Psoas muscle (tissue), 8 donors: ENCODE results near the gene RTL10. TPM values are rescaled to one million over a fixed set of nuclear protein-coding genes. Genes with fewer than 3 reads are reported as not detected.

ENCODE experiments used
- ATAC-seq, 4 donors: fragments of 200-7000 bp; cut with Tn5 transposase; one replicate each; pipeline ENCODE4 v1.9.1; 2020; ENCODE audit warnings: moderate library complexity in 3 of 4, mild to moderate bottlenecking in 2 of 4
- DNase-seq, 2 donors: peaks; one replicate each; pipeline ENCODE4 v3.0.0-alpha.2; 2020
- H3K27ac ChIP-seq: fragments of 200-600 bp; one replicate; pipeline ENCODE4 v1.8.0; 2022
- H3K27me3 ChIP-seq, 3 donors: fragments of 200-600 bp in 1 of 3; one replicate each; pipeline versions ENCODE4 v1.6.1 to v1.8.0; 2013 to 2022; ENCODE audit warnings: low read length in 2 of 3, mild to moderate bottlenecking in 2 of 3, moderate library complexity in 1 of 3; ENCODE audit not compliant: insufficient read depth in 3 of 3
- H3K36me3 ChIP-seq, 2 donors: fragments of 200-600 bp in 1 of 2; one replicate each; pipeline versions ENCODE4 v1.6.1 to v1.8.0; 2013 to 2022; ENCODE audit warnings: low read depth in 1 of 2, mild to moderate bottlenecking in 1 of 2, moderate library complexity in 1 of 2; ENCODE audit not compliant: insufficient read depth in 1 of 2
- H3K4me1 ChIP-seq: fragments of 200-600 bp; one replicate; pipeline ENCODE4 v1.8.0; 2022
- H3K4me3 ChIP-seq: fragments of 200-600 bp; one replicate; pipeline ENCODE4 v1.8.0; 2022; ENCODE audit warnings: mild to moderate bottlenecking
- H3K9me3 ChIP-seq: fragments of 200-600 bp; one replicate; pipeline ENCODE4 v1.8.0; 2022
- WGBS, 3 donors: extraction: QIAGEN DNeasy Blood & Tissue Kit; methylation state at CpG; one replicate each; pipeline versions ENCODE4 v1.1.6 to v1.1.7; 2013; 5-methylcytosine and 5-hydroxymethylcytosine counted together
- intact Hi-C, 2 donors: fragments of 100-400 bp; cut with DNase I; formaldehyde crosslinking; loops; one replicate each; pipeline versions ENCODE4 v1.11.0 to v1.14.2; 2022
- polyA plus RNA-seq, 3 donors: library from polyadenylated mRNA; stranded (reverse); fragments of 200-250 nt; gene quantifications; one replicate each; pipeline ENCODE4 v1.2.3, GENCODE V29; 2013
- total RNA-seq, 4 donors: library from RNA; stranded (reverse); fragmentation: NEBNext Ultra II Directional in 2 of 4; extraction: Animal tissue kit (Norgen Biotek cat#: 25700) in 2 of 4; gene quantifications; one replicate each; pipeline versions ENCODE4 v1.2.1 to v1.2.4, GENCODE V29; 2021 to 2023
- TF ChIP-seq, protein P1 (sequence below): fragments of 200-600 bp; IDR thresholded peaks from one replicate; pipeline ENCODE4 v1.8.0; 2022; ENCODE audit warnings: antibody characterized with exemption
- donor health status: healthy with polysubstance abuse.
- donor health status: DM: no; HTN: no; CAD: no; lungs with moderate emphysema.
- donor health status: Bipolar disorder and iron deficiency.
- donor health status: healthy.
- donor health status: DM: yes; HTN: yes; CAD: no.
- donor health status: DM: no; HTN: no; CAD: no.
- donor health status: DM: no; HTN: no; CAD: no.
- donor health status: DM: yes; HTN: yes; CAD: no.

RTL10 gene
- total and polyA plus RNA-seq, 7 donors: 5.3 to 9.7 (median 7.9) TPM

DNA sequence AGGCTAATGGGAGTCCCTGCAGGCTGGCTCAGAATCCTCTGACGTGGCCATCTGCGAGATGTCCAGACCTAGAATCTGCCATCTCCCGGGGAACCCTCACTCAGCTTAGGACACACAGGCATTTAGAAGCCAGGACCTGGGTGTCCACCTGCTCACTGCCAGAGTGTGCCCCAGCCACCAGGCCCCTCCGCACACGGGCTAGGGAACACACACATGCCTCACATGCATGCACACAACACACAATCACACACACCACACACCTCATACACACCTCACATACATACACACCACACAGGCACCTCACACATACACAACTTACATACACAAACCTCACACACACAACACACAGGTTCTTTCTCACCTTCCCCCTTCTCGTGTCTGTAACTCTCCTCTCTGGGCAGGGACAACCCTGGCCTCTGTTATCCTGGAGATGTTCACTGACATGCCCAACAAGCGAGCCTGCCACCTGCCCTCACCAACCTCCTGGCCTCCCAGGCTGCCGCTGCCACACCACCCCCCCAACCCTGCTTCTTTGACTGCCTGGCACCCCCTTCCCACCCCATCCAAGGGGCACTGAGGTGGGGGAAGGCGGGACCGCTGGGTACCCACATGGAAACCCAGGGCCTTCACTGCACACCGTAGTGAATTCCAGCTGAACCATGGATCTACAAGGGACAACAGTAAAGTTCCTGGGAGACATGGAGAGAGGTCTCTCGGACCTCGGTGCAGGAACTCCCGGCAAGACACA, 38.1 kb downstream of the RTL10 start:
- WGBS, 3 donors: 89 to 92% (median 91%) methylated on average over 14 of the region's 14 CpGs
- ATAC-seq (no peak), DNase-seq (no peak)
- intact Hi-C loops: no loop called here
- no peak overlapping the region for H3K27ac ChIP-seq
- H3K9me3 ChIP-seq: no peaks in the 10 kb centered on the region
- TF ChIP-seq, protein P1, sequence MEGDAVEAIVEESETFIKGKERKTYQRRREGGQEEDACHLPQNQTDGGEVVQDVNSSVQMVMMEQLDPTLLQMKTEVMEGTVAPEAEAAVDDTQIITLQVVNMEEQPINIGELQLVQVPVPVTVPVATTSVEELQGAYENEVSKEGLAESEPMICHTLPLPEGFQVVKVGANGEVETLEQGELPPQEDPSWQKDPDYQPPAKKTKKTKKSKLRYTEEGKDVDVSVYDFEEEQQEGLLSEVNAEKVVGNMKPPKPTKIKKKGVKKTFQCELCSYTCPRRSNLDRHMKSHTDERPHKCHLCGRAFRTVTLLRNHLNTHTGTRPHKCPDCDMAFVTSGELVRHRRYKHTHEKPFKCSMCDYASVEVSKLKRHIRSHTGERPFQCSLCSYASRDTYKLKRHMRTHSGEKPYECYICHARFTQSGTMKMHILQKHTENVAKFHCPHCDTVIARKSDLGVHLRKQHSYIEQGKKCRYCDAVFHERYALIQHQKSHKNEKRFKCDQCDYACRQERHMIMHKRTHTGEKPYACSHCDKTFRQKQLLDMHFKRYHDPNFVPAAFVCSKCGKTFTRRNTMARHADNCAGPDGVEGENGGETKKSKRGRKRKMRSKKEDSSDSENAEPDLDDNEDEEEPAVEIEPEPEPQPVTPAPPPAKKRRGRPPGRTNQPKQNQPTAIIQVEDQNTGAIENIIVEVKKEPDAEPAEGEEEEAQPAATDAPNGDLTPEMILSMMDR: no peak
- H3K36me3 ChIP-seq: no peaks in the 10 kb centered on the region
- no peaks in the 10 kb centered on the region for H3K27me3 ChIP-seq
- no peak overlapping the region for H3K4me3 ChIP-seq
- no peaks in the 10 kb centered on the region for H3K4me1 ChIP-seq

DNA sequence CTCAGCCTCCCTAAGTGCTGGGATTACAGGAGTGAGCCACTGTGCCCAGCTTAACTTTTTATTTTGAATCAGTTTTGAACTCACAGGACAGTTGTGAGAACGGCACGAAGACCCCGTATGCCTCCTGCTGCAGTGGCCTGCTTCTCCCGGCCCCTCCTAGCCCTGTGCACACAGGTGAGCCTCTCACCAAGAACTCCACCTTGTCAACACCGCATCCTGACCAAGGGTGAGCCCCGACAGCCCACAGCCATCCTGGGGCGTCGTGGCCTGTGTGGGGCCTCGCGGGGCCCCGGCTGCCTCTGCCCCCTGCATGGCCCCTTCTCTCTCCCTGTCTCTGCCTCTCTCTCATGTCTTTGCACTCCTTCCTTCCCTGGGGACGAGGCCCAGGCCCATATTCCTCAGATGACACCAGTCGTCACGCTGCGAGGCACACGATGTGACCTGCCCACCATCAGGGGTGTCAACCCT, 38.8 kb downstream of the RTL10 start:
- Histone ChIP-seq H3K27ac (no peak overlapping the region), H3K4me1 (no peaks in the 10 kb centered on the region), H3K4me3 (no peak overlapping the region), H3K36me3 (no peaks in the 10 kb centered on the region), H3K9me3 (no peaks in the 10 kb centered on the region), H3K27me3 (no peaks in the 10 kb centered on the region)
- WGBS, 3 donors: 85 to 92% (median 88%) methylated on average over 16 of the region's 16 CpGs
- TF ChIP-seq, protein P1: no peak
- DNase-seq: no peak
- intact Hi-C loops: no loop called here
- ATAC-seq: no peak

DNA sequence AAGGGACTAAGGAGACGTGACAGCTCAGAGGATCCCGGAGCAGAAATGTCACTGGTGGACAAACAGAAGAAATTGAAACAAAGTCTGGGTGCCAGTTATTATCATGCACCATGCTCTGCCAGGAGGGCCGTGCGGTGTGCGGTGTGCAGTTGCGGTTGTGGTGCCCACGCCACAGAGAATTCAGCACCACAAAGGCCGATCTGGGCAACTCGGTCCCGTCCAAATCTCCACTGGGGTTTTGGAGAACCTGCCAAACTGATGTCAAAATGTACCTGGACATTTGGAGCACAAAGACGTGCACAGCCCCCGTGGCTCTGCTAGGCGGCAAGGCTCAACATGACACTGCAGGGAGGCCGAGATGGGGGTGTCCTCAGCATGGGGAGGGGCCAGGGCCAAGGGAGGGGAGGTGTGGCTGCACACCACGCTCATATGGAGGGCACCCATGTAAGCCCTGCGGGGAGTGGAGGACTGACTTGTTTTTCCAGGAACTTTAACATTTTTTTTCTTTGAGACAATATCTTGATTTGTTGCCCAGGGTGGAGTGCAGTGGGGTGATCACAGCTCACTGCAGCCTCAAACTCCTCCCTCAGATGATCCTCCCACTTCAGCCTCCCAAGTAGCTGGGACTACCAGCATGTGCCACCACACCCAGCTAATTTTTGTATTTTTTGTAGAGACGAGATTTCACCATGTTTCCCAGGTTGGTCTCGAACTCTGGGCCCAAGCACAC, 39.4 kb downstream of the RTL10 start:
- Histone ChIP-seq H3K36me3 (no peaks in the 10 kb centered on the region), H3K27me3 (no peaks in the 10 kb centered on the region), H3K27ac (no peak overlapping the region), H3K4me3 (no peak overlapping the region), H3K4me1 (no peaks in the 10 kb centered on the region), H3K9me3 (no peaks in the 10 kb centered on the region)
- intact Hi-C loops: no loop called here
- ATAC-seq (no peak), DNase-seq (no peak)
- TF ChIP-seq, protein P1: no peak
- WGBS, 3 donors: 88% methylated on average over 18 of the region's 18 CpGs

DNA sequence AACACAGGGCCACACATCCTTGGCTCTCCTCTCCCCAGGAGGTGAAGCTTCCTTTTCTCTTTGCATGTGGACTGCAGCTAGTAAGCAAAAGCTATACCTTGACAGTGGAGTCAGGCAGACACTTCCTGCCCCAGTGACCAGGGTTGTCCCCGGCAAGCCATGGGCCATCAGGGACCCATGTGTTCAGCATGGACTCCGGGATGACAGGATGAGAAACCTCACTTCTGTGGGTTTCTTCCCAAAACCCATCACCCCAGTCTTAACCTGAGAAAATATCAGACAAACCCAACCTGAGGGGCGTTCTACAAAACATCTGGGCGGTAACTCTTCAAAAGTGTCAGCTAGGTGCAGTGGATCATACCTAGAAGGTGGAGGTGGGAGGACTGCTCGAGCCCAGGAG, 40.2 kb downstream of the RTL10 start:
- no peaks in the 10 kb centered on the region for H3K27me3 ChIP-seq
- no peaks in the 10 kb centered on the region for H3K9me3 ChIP-seq
- TF ChIP-seq, protein P1: no peak
- no peak overlapping the region for H3K27ac ChIP-seq
- 90 to 95% (median 93%) methylated on average over 5 of the region's 5 CpGs for WGBS, 3 donors
- no peak overlapping the region for H3K4me3 ChIP-seq
- DNase-seq (no peak), ATAC-seq (no peak)
- H3K4me1 ChIP-seq: peaks cover 5% of the 10 kb centered on the region
- H3K36me3 ChIP-seq: no peaks in the 10 kb centered on the region
- intact Hi-C loops: no loop called here
